ENCODE results near the gene TANK.

DNA sequence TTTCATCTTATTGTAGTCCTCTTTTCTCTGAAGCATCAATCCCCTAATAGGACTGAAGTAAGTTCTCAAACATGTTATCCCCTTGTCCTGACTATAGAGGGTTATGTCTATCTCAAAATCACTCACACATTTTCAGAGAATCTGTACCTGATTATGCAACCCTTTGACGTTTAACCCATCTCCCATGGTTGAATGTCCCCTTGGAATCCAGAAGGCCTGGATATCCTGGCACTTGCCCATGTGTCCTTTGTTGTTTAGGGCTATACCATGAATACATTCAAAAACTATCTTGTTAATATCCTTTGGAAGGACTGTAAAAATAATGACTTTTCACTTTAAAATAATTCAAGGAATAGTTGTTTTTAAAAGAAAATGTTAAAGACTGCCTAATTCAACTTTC, 81.7 kb downstream of the TANK start:
- TF ChIP-seq YY1 (IDR thresholded peaks at IDR 0.05; ENCODE audit: extremely low read depth, insufficient replicate concordance, low read depth, low read length) (no peak), SIN3A (IDR thresholded peaks at IDR 0.05; ENCODE audit: low read depth) (no peak), EGR1 (IDR thresholded peaks at IDR 0.05; ENCODE audit: low read depth) (no peak), ELF1 (IDR thresholded peaks at IDR 0.05; ENCODE audit: borderline replicate concordance, low read depth) (no peak), CBX3 (IDR thresholded peaks at IDR 0.05; ENCODE audit: low read depth) (no peak)
- TF ChIP-seq, protein P1, sequence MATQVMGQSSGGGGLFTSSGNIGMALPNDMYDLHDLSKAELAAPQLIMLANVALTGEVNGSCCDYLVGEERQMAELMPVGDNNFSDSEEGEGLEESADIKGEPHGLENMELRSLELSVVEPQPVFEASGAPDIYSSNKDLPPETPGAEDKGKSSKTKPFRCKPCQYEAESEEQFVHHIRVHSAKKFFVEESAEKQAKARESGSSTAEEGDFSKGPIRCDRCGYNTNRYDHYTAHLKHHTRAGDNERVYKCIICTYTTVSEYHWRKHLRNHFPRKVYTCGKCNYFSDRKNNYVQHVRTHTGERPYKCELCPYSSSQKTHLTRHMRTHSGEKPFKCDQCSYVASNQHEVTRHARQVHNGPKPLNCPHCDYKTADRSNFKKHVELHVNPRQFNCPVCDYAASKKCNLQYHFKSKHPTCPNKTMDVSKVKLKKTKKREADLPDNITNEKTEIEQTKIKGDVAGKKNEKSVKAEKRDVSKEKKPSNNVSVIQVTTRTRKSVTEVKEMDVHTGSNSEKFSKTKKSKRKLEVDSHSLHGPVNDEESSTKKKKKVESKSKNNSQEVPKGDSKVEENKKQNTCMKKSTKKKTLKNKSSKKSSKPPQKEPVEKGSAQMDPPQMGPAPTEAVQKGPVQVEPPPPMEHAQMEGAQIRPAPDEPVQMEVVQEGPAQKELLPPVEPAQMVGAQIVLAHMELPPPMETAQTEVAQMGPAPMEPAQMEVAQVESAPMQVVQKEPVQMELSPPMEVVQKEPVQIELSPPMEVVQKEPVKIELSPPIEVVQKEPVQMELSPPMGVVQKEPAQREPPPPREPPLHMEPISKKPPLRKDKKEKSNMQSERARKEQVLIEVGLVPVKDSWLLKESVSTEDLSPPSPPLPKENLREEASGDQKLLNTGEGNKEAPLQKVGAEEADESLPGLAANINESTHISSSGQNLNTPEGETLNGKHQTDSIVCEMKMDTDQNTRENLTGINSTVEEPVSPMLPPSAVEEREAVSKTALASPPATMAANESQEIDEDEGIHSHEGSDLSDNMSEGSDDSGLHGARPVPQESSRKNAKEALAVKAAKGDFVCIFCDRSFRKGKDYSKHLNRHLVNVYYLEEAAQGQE (IDR thresholded peaks at IDR 0.05; ENCODE audit: low read depth) = no peak
- TF ChIP-seq, protein P2, sequence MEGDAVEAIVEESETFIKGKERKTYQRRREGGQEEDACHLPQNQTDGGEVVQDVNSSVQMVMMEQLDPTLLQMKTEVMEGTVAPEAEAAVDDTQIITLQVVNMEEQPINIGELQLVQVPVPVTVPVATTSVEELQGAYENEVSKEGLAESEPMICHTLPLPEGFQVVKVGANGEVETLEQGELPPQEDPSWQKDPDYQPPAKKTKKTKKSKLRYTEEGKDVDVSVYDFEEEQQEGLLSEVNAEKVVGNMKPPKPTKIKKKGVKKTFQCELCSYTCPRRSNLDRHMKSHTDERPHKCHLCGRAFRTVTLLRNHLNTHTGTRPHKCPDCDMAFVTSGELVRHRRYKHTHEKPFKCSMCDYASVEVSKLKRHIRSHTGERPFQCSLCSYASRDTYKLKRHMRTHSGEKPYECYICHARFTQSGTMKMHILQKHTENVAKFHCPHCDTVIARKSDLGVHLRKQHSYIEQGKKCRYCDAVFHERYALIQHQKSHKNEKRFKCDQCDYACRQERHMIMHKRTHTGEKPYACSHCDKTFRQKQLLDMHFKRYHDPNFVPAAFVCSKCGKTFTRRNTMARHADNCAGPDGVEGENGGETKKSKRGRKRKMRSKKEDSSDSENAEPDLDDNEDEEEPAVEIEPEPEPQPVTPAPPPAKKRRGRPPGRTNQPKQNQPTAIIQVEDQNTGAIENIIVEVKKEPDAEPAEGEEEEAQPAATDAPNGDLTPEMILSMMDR (IDR thresholded peaks at IDR 0.05 in 2 of 3, conservative IDR thresholded peaks at IDR 0.05 in 1 of 3; ENCODE audit: borderline replicate concordance in 1 of 3, insufficient read depth in 1 of 3, low read depth in 2 of 3, low read length in 2 of 3) = no peak

Measured in HCT116 (cell line).